Dermis blood vessel endothelial cell (primary cell): ENCODE results near the gene HEPACAM. TPM values are rescaled to one million over a fixed set of nuclear protein-coding genes. Genes with fewer than 3 reads are reported as not detected.

Experiments used
- DNase-seq: peaks from one replicate; pipeline ENCODE4 v3.0.0; 2010
- total RNA-seq: library from RNA; depleted of rRNA; stranded (reverse); fragments of >200 nt; gene quantifications from 2 replicates; pipeline ENCODE4 v1.2.3, GENCODE V29; 2014

The HEPACAM gene
- total RNA-seq, 1 donor from 2014 or later: under 0.01 TPM

- peak; percentile 92 for DNase-seq
Observed at GRCh38 chr11:124898711-124899110, 37.1 kb downstream of the HEPACAM start.

GRCh38 chr11:124898263-124898680 is 37.6 kb downstream of the HEPACAM start:
- peak; percentile 80 for DNase-seq

DNA sequence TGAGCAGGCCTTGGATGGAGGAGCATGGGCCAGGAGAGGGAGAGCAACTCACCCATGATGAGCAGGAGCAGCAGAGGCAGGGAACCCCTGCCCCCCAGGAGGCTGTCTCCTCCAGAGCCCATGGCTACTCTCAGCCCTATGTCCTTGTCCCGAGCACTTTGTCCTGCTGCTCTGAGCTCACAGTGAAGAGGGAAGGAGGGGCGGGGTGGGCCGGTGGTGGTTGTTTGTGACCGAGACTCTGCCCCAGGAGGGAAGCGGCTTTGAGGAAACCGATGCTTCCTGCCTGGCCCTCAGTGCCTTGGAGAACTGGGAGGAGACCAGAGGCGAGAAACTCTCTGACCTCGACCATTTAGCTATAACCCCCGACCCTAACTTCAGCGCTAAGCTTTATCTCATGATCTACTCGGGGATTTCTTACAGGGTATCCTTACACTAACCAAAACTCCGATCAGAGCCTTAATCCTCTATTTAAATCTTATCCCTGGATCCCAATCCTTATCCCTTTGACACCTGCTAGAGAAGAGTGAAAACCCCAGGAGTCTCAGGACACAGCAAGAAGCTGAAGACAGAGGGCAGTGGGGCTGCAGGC is 38.1 kb downstream of the HEPACAM start, which contains the start of gene ROBO4:
Gene ROBO4, minus strand, starts transcription at position 192 of the 589 bp plus-strand sequence. Its CDS starts 70 bp downstream, at position 122.
- DNase-seq: peak; percentile 84

- DNase-seq: peak; percentile 29
Observed at GRCh38 chr11:124896821-124897391, 38.9 kb downstream of the HEPACAM start.

- DNase-seq: peak; percentile 30
Observed at GRCh38 chr11:124896071-124896750, 39.6 kb downstream of the HEPACAM start.

DNA sequence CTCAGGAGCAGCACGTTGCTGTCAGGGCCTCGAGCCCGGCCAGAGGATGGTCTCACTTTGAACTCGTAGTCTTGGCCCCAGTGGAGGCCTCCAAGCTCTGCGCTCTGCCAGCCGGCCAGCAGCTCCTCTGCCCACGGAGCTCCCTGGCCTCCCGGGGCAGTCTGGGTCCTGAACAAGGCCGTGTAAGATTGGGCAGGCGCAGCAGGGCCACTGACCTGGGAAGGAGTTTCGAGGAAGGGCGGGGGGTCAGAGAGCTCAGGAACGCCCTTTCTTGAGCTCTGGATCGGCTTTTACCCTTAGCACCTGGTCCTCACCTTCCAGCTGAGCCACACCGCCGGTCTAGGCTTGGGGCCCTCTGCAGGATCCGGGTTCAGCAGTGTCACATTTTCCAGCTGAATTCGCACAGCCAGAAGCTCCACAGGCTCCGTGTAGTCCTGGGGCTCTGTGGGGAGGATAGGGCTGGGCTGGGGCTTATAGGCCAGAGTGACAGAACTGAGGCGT is 40.3 kb downstream of the HEPACAM start:
- DNase-seq: no peak

DNA sequence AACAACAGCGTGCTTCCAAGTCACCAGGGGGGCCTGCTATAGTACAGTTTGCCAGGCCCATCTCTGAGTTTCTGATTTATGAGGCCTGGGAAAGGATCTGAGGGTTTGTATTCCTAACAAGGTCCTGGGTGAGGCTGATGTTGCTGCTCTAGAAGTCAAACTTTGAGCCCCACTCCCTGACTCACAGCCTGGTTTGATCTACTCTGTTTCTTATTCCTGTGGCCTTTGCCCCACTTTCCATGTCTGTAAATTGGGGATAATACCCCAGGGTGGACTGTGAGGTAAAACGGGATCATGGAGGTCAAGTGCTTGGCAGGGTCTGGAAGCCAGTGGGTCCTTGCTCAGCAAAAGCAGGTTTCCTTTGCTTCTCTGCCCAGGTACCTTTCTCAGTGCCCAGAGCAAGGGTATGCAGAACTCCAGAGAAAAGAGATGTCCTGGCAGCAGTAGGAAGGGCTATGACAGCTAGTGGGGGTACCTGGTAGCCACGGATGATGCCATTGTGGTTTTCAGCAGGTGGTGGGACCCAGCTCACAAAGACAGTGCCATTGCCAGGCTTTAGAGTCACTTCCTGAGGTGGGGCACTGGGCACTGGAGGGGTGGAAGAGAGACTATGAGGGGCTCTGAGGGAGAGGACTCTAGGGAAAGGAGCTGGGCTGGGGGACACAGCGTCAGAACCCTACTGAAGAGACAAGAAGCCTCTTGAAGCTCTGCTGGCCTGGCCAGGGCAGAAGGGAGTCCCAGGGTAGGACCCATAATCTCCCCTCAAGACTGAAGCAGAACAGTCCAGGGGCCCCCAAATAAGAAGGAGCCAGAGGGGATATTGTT is 41.0 kb downstream of the HEPACAM start:
- no peak for DNase-seq

DNA sequence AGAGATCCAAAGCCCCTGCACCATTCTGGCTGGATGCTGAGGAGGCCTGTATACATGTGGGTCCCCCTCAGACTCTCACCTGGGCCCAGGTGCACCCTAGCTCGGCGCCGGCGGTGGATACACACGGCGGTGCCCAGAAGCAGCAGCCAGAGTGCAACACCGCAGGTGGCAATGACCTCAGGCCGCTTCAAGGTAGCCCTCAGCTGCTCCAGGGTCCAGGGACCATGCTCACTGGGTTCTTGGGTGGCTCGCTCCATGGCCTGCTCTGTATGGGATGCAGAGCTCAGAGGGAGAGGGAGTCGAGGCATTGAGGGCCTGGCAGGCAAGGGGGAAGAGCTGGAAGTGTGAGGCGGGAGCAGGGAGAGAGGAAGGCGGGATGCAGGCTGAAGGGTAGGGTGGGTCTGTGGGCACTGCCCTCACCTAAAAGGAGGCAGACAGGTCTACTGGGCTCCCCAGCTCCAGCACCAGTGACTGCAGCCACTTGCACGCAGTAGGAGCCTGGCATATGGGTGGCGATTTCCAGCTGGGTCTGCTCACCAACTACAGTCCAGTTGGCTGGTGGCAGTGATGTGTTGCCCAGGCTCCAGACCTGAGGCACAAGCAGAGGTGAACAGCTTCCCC is 42.0 kb downstream of the HEPACAM start:
- no peak for DNase-seq

DNA sequence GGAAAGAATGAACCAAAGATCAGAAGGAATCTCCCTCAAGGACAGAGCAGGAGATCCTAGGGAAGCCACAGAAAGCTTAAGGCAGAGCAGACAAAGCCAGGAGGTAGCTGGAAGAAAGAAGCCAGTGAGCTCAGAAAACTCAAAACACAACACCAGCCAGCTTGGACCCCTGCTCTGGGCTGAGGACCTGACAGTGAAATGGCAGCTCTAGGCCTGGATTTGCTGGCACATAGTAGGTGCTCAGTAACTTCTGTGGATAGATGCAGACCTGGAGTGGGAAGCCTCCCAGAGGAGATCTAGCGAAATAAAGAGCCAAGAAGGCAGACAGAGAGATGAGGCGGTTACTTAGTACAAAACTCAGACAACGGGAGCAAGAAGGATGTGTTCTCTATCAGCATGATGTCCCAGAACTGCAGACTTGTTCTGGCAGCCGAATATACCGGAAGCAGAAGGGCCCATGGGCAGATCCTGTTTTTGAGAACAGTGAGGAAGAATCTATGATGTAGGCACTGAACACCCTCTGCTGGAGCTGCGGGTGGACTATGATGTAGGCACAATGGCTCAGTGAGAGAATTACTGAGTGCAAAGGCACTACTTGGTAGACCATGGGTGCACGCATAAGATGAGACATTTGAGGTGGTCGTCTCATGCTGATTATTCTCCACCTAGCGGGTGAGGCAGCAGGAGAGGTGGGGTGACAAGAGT is 42.9 kb downstream of the HEPACAM start:
- peak; percentile 64 for DNase-seq

DNA sequence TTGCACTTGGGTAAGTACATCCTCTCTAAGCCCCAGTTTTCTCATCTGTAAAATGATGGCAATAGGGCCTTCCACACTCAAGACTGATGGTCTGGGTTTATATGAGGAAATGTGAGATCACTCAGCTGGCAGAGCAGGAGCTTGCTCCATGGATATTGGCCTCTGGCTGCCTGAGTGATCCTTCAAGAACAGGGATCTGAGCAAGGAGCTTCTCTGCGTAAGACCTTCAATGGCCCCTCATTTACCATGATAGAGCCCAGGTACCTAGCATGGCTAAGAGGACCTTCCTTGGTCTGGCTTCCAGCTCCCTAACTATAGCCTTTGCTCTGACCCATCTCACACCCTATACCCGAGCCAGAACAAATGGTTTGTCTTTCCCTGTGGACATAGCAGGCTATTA is 43.7 kb downstream of the HEPACAM start:
- no peak for DNase-seq

GRCh38 chr11:124891373-124891861 is 44.4 kb downstream of the HEPACAM start:
- DNase-seq: peak; percentile 7

DNA sequence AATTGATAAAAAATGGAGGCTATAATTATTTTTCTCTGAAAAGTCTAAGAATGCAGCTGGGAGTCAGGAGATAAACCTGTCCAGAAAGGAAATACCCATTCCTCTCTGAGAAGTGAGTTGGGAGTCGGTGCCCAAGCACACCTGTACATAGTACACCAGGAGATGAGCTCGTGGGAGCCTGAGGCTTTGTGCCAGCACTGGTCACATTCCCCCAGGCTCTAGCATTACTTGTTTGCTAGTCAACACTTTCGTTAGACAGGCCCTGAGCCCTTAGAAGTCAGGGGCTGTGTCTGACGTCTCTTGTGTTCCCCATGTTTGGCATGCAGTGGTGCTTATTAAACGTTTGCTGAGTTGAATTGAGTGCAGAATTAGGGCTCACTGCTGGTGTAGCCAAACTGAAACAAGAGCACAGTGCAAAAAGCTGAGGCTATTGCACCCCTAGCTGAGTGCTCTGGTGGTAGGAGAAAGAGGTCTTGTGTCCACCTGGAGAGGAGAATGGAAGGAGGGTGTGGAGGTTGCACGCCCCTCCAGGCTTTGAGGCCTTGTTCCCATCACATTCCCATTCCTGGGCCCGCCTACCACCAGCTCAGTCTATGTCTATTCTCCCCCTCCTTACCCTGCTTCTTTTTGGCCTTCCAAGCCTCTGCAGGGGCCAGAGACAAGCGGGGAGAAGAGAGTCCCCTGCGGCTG is 45.0 kb downstream of the HEPACAM start:
- no peak for DNase-seq

DNA sequence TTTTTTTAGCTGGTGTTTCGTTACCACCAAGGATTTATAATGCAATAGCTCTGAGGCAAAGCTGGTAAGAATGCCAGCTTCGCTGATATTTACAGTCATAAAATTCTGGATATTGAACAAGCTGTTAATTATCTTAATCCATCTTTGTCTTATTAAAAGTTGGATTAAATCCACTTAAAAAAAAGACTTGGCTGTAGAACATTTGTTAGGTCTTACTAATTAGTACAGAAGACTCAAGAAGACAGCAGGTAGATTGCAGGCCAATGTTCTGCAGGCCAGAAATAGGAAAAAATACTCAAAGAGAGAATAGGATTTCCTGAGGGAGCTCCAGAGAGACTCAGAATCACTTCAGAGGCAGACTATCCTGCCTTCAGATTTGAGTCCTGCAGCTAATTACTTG is 45.7 kb downstream of the HEPACAM start:
- DNase-seq: no peak

DNA sequence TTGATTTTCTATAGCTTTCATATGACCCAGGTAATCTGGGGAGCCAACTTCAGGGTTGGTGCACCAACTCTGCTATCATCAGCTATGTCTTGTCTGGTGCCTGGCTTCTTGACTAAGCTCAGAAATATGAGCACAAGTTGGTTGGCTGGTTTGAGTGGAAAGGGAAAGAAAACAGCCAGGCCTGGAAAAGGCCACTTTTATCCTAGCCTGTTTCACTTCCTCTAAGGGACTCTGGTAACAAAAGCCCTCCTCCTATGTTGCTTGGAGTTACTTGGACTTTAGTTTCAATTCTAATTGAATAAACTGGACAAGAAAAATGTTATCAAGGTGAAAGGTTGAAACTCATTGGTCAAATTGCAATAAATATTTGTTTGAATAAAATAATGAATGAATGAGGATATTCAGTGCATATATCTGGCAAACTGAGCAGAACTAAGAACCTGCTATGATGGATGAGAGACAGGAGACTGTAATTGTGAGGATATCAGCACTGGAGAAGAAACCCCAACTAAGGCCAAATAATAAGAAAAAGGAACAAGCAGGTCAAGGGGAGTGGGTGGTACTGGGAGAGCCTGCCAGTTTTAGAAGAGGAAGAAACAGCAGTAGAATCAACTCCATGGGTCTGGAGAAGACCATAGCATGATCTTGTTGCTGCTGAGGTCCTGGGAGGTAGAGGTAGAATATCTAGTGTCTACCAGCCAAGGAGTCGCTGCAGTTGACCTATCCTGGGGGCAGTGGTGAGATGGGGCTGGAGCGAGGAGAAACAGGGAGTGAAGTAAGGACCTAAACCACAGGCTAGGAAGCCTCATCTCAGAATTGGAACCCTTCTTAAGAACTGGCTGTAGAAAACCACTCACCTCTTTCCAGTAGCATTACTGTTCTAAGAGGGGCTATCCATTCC is 46.4 kb downstream of the HEPACAM start:
- no peak for DNase-seq

- DNase-seq: no peak
Observed at GRCh38 chr11:124887667-124888013, 48.2 kb downstream of the HEPACAM start.

GRCh38 chr11:124886978-124887666 is 48.7 kb downstream of the HEPACAM start:
- DNase-seq: no peak

DNA sequence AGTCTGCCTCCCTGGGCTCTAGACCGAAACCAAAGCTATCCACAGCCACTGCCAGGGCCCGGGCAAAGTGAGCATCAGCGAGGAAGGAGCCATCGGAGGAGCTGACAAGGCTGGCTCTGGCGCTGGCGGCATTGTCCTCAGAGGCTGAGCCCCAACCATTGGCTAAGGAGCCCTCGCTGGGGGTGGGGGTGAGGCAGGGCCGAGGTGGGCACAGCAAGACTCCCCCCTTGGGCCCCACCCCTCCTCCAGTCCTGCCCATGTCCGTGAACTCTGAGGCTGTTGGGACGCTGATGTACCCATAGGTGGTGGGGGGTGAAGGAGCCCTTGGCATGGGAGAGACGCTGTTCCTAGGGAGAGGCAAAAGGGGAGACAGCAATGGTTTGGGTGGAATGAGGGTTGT is 49.4 kb downstream of the HEPACAM start:
- no peak for DNase-seq

DNA sequence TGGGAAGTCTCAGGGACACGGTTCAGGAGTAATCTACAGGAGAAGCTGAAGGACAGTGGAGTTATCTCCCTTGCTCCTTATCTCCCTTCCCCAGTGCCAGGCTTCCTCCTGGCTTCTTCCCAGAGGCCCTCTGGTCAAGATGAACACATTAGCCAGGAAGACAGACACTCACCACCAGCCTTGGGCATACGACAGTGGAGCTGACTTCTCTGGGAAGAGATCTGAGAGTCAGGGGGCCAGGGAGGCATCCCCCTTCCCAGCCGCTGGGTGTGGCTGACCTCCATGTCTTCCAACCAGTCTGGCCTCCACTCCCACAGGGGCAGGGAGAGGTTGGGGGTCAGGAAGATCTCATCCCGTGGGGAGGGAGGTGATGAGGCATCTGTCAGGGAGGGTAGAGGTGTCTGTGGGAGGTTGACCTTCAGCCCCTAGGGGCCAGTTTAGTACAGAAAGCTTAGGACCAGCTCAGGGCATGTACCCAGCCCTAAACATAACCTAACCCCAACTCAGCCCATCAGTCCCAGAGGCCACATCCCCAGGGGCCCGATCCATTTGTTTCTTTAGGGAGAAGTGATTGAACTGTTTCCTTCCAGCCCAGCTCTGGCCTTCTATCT is 50.9 kb downstream of the HEPACAM start:
- peak; percentile 19 for DNase-seq

- DNase-seq: no peak
Observed at GRCh38 chr11:124884340-124884739, 51.5 kb downstream of the HEPACAM start.
